H1 (cell line): ENCODE results near the gene RBMS2. TPM values are rescaled to one million over a fixed set of nuclear protein-coding genes. Genes with fewer than 3 reads are reported as not detected.
A peak's percentile ranks its signal among the peaks of the same experiment; 100 is the strongest.

ENCODE experiments used
- CTCF ChIA-PET: fragments of 300-600 bp; sonication (Branson Sonifier 250); formaldehyde crosslinking; loops from one replicate; lab custom pipeline; 2021; ENCODE audit not compliant: partially characterized antibody; lab: Charles Lee
- POLR2A ChIA-PET: fragments of 300-600 bp; sonication (Branson Sonifier 250); formaldehyde crosslinking; loops from one replicate; lab custom pipeline; 2021; ENCODE audit warnings: inconsistent platforms; ENCODE audit not compliant: partially characterized antibody; lab: Charles Lee
- DNase-seq, 2 experiments: peaks; one replicate each; pipeline versions ENCODE4 v3.0.0 to v3.0.0-alpha.2; 2010 to 2022; ENCODE audit warnings: low spot score in 2 of 2, low read depth in 1 of 2, mixed read lengths in 1 of 2
- FAIRE-seq: peaks from 2 replicates; lab custom pipeline; 2011; peaks lifted over from hg19 to GRCh38; lab: Jason Lieb, UNC
- H2AFZ ChIP-seq: 2 replicates; pipeline ENCODE4 v1.8.1; 2012; ENCODE audit warnings: low read length, inconsistent platforms
- H2AK5ac ChIP-seq: 2 replicates; pipeline ENCODE4 v1.6.1; 2013; ENCODE audit warnings: low read depth, low read length
- H2BK120ac ChIP-seq: replicated peaks from 2 replicates; pipeline ENCODE3; 2013; ENCODE audit warnings: low read depth, low read length, inconsistent platforms
- H2BK12ac ChIP-seq: 2 replicates; pipeline ENCODE4 v1.6.1; 2013; ENCODE audit warnings: low read depth, low read length
- H2BK15ac ChIP-seq: 2 replicates; pipeline ENCODE4 v1.6.1; 2013; ENCODE audit warnings: low read length
- H2BK20ac ChIP-seq: 2 replicates; pipeline ENCODE4 v1.6.1; 2013; ENCODE audit warnings: low read length
- H2BK5ac ChIP-seq: 2 replicates; pipeline ENCODE4 v1.6.1; 2013; ENCODE audit warnings: low read depth, low read length
- H3K14ac ChIP-seq: 2 replicates; pipeline ENCODE4 v1.6.1; 2013; ENCODE audit warnings: inconsistent platforms; ENCODE audit not compliant: insufficient read length
- H3K18ac ChIP-seq: 2 replicates; pipeline ENCODE4 v1.6.1; 2013; ENCODE audit warnings: low read length; ENCODE audit errors: extremely low read depth
- H3K23ac ChIP-seq: 2 replicates; pipeline ENCODE4 v1.6.1; 2013; ENCODE audit warnings: inconsistent platforms; ENCODE audit not compliant: insufficient read length
- H3K23me2 ChIP-seq: 2 replicates; pipeline ENCODE4 v1.6.1; 2013; ENCODE audit warnings: low read depth, low read length
- H3K27ac ChIP-seq: 2 replicates; pipeline ENCODE4 v1.6.1; 2011; ENCODE audit warnings: low read depth, low read length, inconsistent platforms
- H3K27me3 ChIP-seq, 4 experiments: replicated peaks in 1 of 4; 1 replicate in 1 of 4; 2 replicates in 3 of 4; pipeline versions ENCODE4 v1.6.1 to v1.8.1; 2011 to 2013; ENCODE audit warnings: low read length in 3 of 4, mild to moderate bottlenecking in 3 of 4, inconsistent platforms in 2 of 4, mixed read lengths in 2 of 4, moderate library complexity in 1 of 4; ENCODE audit not compliant: control insufficient read depth in 3 of 4, insufficient read depth in 3 of 4; ENCODE audit errors: extremely low read depth in 1 of 4
- H3K36me3 ChIP-seq, 4 experiments: 2 replicates each; pipeline versions ENCODE4 v1.6.1 to v1.8.1; 2011 to 2013; ENCODE audit warnings: mild to moderate bottlenecking in 4 of 4, low read length in 3 of 4, moderate library complexity in 2 of 4, control low read depth in 1 of 4, inconsistent platforms in 1 of 4; ENCODE audit not compliant: insufficient read depth in 4 of 4, control insufficient read depth in 2 of 4
- H3K4ac ChIP-seq: replicated peaks from 2 replicates; pipeline ENCODE3; 2013; ENCODE audit warnings: low read length, low read depth, mixed read lengths, inconsistent platforms; ENCODE audit not compliant: insufficient read length
- H3K4me1 ChIP-seq, 4 experiments: replicated peaks in 1 of 4; 1 replicate in 1 of 4; 2 replicates in 3 of 4; pipeline versions ENCODE4 v1.6.1 to v1.8.1; 2011 to 2013; ENCODE audit warnings: low read length in 3 of 4, inconsistent platforms in 2 of 4, mixed read lengths in 1 of 4; ENCODE audit not compliant: insufficient read depth in 4 of 4, control insufficient read depth in 3 of 4
- H3K4me2 ChIP-seq, 2 experiments: 2 replicates each; pipeline versions ENCODE4 v1.6.1 to v1.8.1; 2011 to 2013; ENCODE audit warnings: low read depth in 2 of 2, low read length in 2 of 2, control low read depth in 1 of 2, inconsistent platforms in 1 of 2, mild to moderate bottlenecking in 1 of 2; ENCODE audit not compliant: insufficient read depth in 1 of 2
- H3K4me3 ChIP-seq, 4 experiments: fragments of 200-600, 300-600 bp in 1 of 4; sonication (generic), shearing (Covaris generic), sonication (Bioruptor Twin) in 1 of 4; 2 replicates each; pipeline versions ENCODE4 v1.5.1 to v1.8.1; 2011 to 2016; ENCODE audit warnings: low read length in 4 of 4, low read depth in 3 of 4, control low read depth in 2 of 4, inconsistent platforms in 2 of 4, mild to moderate bottlenecking in 2 of 4, mixed read lengths in 1 of 4, moderate library complexity in 1 of 4; ENCODE audit not compliant: insufficient read depth in 2 of 4; ENCODE audit errors: extremely low read depth in 1 of 4
- H3K56ac ChIP-seq: replicated peaks from 2 replicates; pipeline ENCODE3; 2013; ENCODE audit warnings: low read depth, mild to moderate bottlenecking, mixed read lengths, low read length, inconsistent platforms; ENCODE audit not compliant: insufficient read length
- H3K79me1 ChIP-seq: 2 replicates; pipeline ENCODE4 v1.6.1; 2013; ENCODE audit warnings: low read depth, low read length, control low read depth
- H3K79me2 ChIP-seq, 2 experiments: 2 replicates each; pipeline versions ENCODE4 v1.6.1 to v1.8.1; 2012 to 2013; ENCODE audit warnings: low read length in 2 of 2, mild to moderate bottlenecking in 2 of 2, inconsistent platforms in 1 of 2; ENCODE audit not compliant: insufficient read depth in 2 of 2, control insufficient read depth in 1 of 2
- H3K9ac ChIP-seq, 4 experiments: replicated peaks in 1 of 4; 1 replicate in 1 of 4; 2 replicates in 3 of 4; pipeline versions ENCODE4 v1.6.1 to v1.8.1; 2011 to 2013; ENCODE audit warnings: low read depth in 3 of 4, low read length in 3 of 4, control low read depth in 2 of 4, mild to moderate bottlenecking in 2 of 4, moderate library complexity in 2 of 4, inconsistent platforms in 1 of 4; ENCODE audit errors: extremely low read depth in 1 of 4
- H3K9me3 ChIP-seq, 2 experiments: 2 replicates each; pipeline versions ENCODE4 v1.6.1 to v1.8.1; 2012 to 2013; ENCODE audit warnings: mild to moderate bottlenecking in 2 of 2, moderate library complexity in 2 of 2, control low read depth in 1 of 2, inconsistent platforms in 1 of 2, low read depth in 1 of 2, low read length in 1 of 2, mixed read lengths in 1 of 2; ENCODE audit not compliant: insufficient read depth in 2 of 2
- H4K20me1 ChIP-seq, 2 experiments: replicated peaks in 1 of 2; 2 replicates each; pipeline versions ENCODE3 to v1.8.1; 2011 to 2013; ENCODE audit warnings: inconsistent platforms in 2 of 2, low read length in 2 of 2, mild to moderate bottlenecking in 1 of 2; ENCODE audit not compliant: insufficient read depth in 2 of 2, control insufficient read depth in 1 of 2
- H4K5ac ChIP-seq: 2 replicates; pipeline ENCODE4 v1.6.1; 2013; ENCODE audit warnings: low read length, low read depth, mixed read lengths, inconsistent platforms; ENCODE audit not compliant: insufficient read length
- H4K8ac ChIP-seq: 2 replicates; pipeline ENCODE4 v1.8.0; 2013; ENCODE audit warnings: mild to moderate bottlenecking, moderate library complexity, low read length, inconsistent platforms; ENCODE audit not compliant: insufficient read depth; ENCODE audit errors: extremely low read depth
- H4K91ac ChIP-seq: replicated peaks from 2 replicates; pipeline ENCODE3; 2013; ENCODE audit warnings: low read length, mixed read lengths, inconsistent platforms; ENCODE audit not compliant: insufficient read length
- EGR1 ChIP-seq: IDR thresholded peaks from 2 replicates; pipeline ENCODE4 v1.6.1; 2011; ENCODE audit warnings: low read depth, low read length, borderline replicate concordance
- FOSL1 ChIP-seq: IDR thresholded peaks from 2 replicates; pipeline ENCODE4 v1.6.1; 2011; ENCODE audit warnings: mild to moderate bottlenecking, low read depth, low read length, moderate library complexity; ENCODE audit not compliant: insufficient read depth
- KDM5A ChIP-seq: fragments of 200-600 bp; IDR thresholded peaks from 2 replicates; pipeline ENCODE4 v1.7.1; 2012; ENCODE audit warnings: mild to moderate bottlenecking, low read length, inconsistent platforms, mixed read lengths
- NRF1 ChIP-seq: IDR thresholded peaks from 2 replicates; pipeline ENCODE4 v1.6.1; 2011; ENCODE audit warnings: mild to moderate bottlenecking, low read depth, low read length, improper control_type of control experiment
- SIX5 ChIP-seq: IDR thresholded peaks from 2 replicates; pipeline ENCODE4 v1.6.1; 2011; ENCODE audit warnings: mild to moderate bottlenecking, low read depth, low read length
- SRF ChIP-seq: IDR thresholded peaks from 2 replicates; pipeline ENCODE4 v1.6.1; 2011; ENCODE audit warnings: mild to moderate bottlenecking, low read depth, low read length, moderate library complexity
- TCF12 ChIP-seq: IDR thresholded peaks from 2 replicates; pipeline ENCODE4 v1.6.1; 2011; ENCODE audit warnings: low read depth, mild to moderate bottlenecking, low read length
- YY1 ChIP-seq: IDR thresholded peaks from 2 replicates; pipeline ENCODE4 v1.6.1; 2011; ENCODE audit warnings: low read depth, mild to moderate bottlenecking, low read length
- WGBS, 2 experiments: shearing (Covaris generic) in 1 of 2; methylation state at CpG; one replicate each; pipeline versions ENCODE4 v1.1.6 to v1.1.7; 2013 to 2015; ENCODE audit warnings: low lambda C conversion rate in 2 of 2, mixed read lengths in 2 of 2, inconsistent platforms in 1 of 2, low coverage in 1 of 2, missing lambda C conversion rate in 1 of 2; ENCODE audit not compliant: insufficient replicate concordance in 2 of 2, insufficient coverage in 1 of 2, insufficient read length in 1 of 2; ENCODE audit errors: extremely low coverage in 1 of 2, missing lambda C conversion rate in 1 of 2; 5-methylcytosine and 5-hydroxymethylcytosine counted together
- polyA plus RNA-seq, 7 experiments: library from polyadenylated mRNA; depleted of rRNA in 3 of 7; stranded (reverse) in 5 of 7; unstranded in 2 of 7; fragments of >200 nt in 5 of 7; fragments of 200-250 nt in 2 of 7; gene quantifications; 1 replicate in 5 of 7; 2 replicates in 1 of 7; 4 replicates in 1 of 7; pipeline versions ENCODE4 v1.2.1 to v1.2.3, GENCODE V29; 2011 to 2013; ENCODE audit warnings: missing spikeins in 2 of 7, mixed read lengths in 2 of 7
- total RNA-seq: library from RNA; stranded (reverse); fragmentation: NEBNext Ultra II Directional; extraction: Animal tissue kit (Norgen Biotek cat#: 25700); gene quantifications from 2 replicates; pipeline ENCODE4 v1.2.1, GENCODE V29; 2021
- TF ChIP-seq, protein P1 (sequence below), 3 experiments: IDR thresholded peaks; 1 replicate in 2 of 3; 2 replicates in 1 of 3; pipeline versions ENCODE4 v1.5.1 to v1.6.1; 2011; ENCODE audit warnings: low read length in 3 of 3, mild to moderate bottlenecking in 3 of 3, inconsistent platforms in 2 of 3, low read depth in 1 of 3, moderate library complexity in 1 of 3; ENCODE audit not compliant: insufficient read depth in 1 of 3; ENCODE audit errors: control extremely low read depth in 1 of 3

Gene RBMS2
- total and polyA plus RNA-seq, 2 of the 8 experiments (the other 6 are each of a cell fraction or from before 2014, with no cell fraction given) = 9.6 to 31.3 TPM

DNA sequence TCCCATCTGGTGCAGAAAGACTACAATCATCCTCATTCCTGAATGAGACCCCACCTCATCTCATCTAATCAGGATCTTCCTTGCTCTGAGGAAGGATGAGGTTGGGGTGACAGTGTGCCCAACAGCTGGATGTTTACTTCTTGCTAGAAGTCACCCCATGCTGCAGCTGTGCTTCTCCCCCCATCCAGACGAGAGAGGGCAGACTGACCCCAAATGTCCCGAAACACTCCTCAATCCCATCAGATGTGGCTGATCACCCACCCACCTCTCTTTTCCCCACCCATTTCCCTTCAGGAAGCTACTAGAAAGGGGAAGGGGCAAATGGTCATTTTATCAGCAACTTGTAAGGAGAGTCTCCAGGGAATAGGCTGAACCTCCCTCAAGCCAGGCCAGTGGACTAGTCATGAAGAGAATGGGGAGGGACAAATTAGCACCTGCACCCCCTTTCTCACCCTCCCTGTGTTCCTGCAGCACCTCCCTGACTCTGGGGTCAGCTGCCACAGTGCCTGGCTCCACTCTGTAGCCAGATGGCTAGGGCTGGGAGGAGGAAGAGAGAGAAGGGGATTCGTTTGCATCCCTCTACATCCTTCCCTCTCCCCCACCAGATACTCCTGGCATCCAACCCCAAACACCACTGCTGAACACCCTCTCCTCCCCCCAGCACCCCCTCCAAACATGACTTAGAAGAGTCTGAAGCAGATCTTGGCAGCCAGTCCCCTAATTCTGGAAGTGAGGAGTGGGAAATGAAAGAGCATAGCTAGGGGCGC is 111.3 kb downstream of the RBMS2 start:
- FAIRE-seq (no peak), DNase-seq (peak in 1 of 2 experiments; percentile 48)
- Histone ChIP-seq H3K23me2 (peaks cover 23% of the 10 kb centered on the region), H3K4me3 (peak overlapping the region in 3 of 4 experiments; percentile 6 to 89 (median 12); a peak in 4 of 8 replicates), H4K91ac (peak overlapping the region; percentile 12), H3K9ac (peak overlapping the region in 1 of 4 experiments; percentile 8; a peak in 2 of 7 replicates), H2BK5ac (peak overlapping the region; percentile 7; the same call in 1 of the 2 replicates), H2BK120ac (no peak overlapping the region), H3K4me1 (peaks cover 14 to 46% (median 33%) of the 10 kb centered on the region in 4 experiments), H3K23ac (no peak overlapping the region), H2BK15ac (peak overlapping the region; percentile 2; the same call in 1 of the 2 replicates), H2BK20ac (peak overlapping the region; percentile 62; the same call in 1 of the 2 replicates), H4K8ac (no peak overlapping the region), H2AK5ac (no peak overlapping the region; the same call in 1 of the 2 replicates), H3K79me2 (peaks cover 8 to 32% of the 10 kb centered on the region in 2 experiments), H3K56ac (peak overlapping the region; percentile 20), H4K20me1 (peaks cover 2 to 4% of the 10 kb centered on the region in 2 experiments), H3K4me2 (peak overlapping the region; percentile 98 to 99), H4K5ac (peak overlapping the region; percentile 0), H3K27ac (no peak overlapping the region), H2BK12ac (peak overlapping the region; percentile 78), H3K4ac (no peak overlapping the region), H3K18ac (0 out of 2 replicates have a peak overlapping the region, but pooled peaks have one; percentile 33), H3K14ac (no peak overlapping the region), H3K36me3 (peaks cover 0 to 4% (median 3%) of the 10 kb centered on the region in 4 experiments; a peak in 4 of 8 replicates), H3K27me3 (no peaks in the 10 kb centered on the region), H2AFZ (no peak overlapping the region), H3K9me3 (no peaks in the 10 kb centered on the region), H3K79me1 (no peaks in the 10 kb centered on the region)
- POLR2A ChIA-PET = interaction anchor here (1.0 to 5.8 kb wide), 9 partner anchors 9 to 474 kb away, joined by 3 to 60 read pairs (median 5); partner anchors contain the start of genes ATP5F1B, NACA and PTGES3
- WGBS, 2 experiments = 65% methylated on average over 2 of the region's 4 CpGs; no CpG with 5 or more reads in 1 of the 2 experiments
- CTCF ChIA-PET = interaction anchor here (0.5 to 7.4 kb wide), 8 partner anchors 9 to 995 kb away, joined by 3 to 107 read pairs (median 4); partner anchors contain the start of gene ATP5F1B
- no peak for TF ChIP-seq TCF12
- no peak for TF ChIP-seq KDM5A
- no peak for TF ChIP-seq SRF
- TF ChIP-seq, protein P1, sequence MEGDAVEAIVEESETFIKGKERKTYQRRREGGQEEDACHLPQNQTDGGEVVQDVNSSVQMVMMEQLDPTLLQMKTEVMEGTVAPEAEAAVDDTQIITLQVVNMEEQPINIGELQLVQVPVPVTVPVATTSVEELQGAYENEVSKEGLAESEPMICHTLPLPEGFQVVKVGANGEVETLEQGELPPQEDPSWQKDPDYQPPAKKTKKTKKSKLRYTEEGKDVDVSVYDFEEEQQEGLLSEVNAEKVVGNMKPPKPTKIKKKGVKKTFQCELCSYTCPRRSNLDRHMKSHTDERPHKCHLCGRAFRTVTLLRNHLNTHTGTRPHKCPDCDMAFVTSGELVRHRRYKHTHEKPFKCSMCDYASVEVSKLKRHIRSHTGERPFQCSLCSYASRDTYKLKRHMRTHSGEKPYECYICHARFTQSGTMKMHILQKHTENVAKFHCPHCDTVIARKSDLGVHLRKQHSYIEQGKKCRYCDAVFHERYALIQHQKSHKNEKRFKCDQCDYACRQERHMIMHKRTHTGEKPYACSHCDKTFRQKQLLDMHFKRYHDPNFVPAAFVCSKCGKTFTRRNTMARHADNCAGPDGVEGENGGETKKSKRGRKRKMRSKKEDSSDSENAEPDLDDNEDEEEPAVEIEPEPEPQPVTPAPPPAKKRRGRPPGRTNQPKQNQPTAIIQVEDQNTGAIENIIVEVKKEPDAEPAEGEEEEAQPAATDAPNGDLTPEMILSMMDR (IDR thresholded peaks at IDR 0.05; ENCODE audit: control extremely low read depth in 1 of 3, insufficient read depth in 1 of 3, low read depth in 1 of 3, low read length in 3 of 3) = no peak
- no peak for TF ChIP-seq NRF1
- TF ChIP-seq EGR1 = no peak
- no peak for TF ChIP-seq FOSL1
- no peak for TF ChIP-seq SIX5
- TF ChIP-seq YY1 = no peak
